IMR-90 (cell line): Measurements from ENCODE around the gene MADD. TPM values are rescaled to one million over a fixed set of nuclear protein-coding genes. Genes with fewer than 3 reads are reported as not detected.

Experiments
- ATAC-seq: fragments of 200-7000 bp; cut with Tn5 transposase; 2 replicates; pipeline ENCODE4 v1.9.1; 2020; ENCODE audit warnings: low read depth, mild to moderate bottlenecking, moderate library complexity
- BruUV-seq: library from RNA; stranded (reverse); fragments of 400-500 nt; replicated peaks from 2 replicates; lab custom pipeline; 2021; lab: Mats Ljungman, UMichigan
- CTCF ChIA-PET: fragments of 300-600 bp; formaldehyde crosslinking; extraction: SDS; loops from one replicate; lab custom pipeline; 2021; ENCODE audit warnings: antibody characterized with exemption; lab: Yijun Ruan, JAX
- POLR2A ChIA-PET: fragments of 300-600 bp; sonication (Branson Sonifier 250); formaldehyde crosslinking; loops from one replicate; lab custom pipeline; 2022; ENCODE audit warnings: antibody characterized with exemption; ENCODE audit not compliant: unreplicated experiment; lab: Charles Lee
- DNase-seq: peaks from one replicate; pipeline ENCODE4 v3.0.0; 2013
- H2AFZ ChIP-seq: replicated peaks from 2 replicates; pipeline ENCODE3; 2013; ENCODE audit warnings: low read length, mild to moderate bottlenecking; ENCODE audit not compliant: poor library complexity
- H2AK5ac ChIP-seq: 2 replicates; pipeline ENCODE4 v1.6.1; 2013; ENCODE audit warnings: low read depth, low read length, inconsistent platforms
- H2AK9ac ChIP-seq: replicated peaks from 2 replicates; pipeline ENCODE3; 2013; ENCODE audit warnings: mild to moderate bottlenecking, low read depth, low read length, moderate library complexity; ENCODE audit not compliant: poor library complexity
- H2BK120ac ChIP-seq: 2 replicates; pipeline ENCODE4 v1.6.1; 2013; ENCODE audit warnings: low read depth, low read length, inconsistent platforms
- H2BK15ac ChIP-seq: 3 replicates; pipeline ENCODE4 v1.6.1; 2013; ENCODE audit warnings: low read depth, low read length, inconsistent platforms
- H2BK20ac ChIP-seq: 2 replicates; pipeline ENCODE4 v1.6.1; 2013; ENCODE audit warnings: low read depth, mild to moderate bottlenecking, inconsistent platforms, low read length, moderate library complexity
- H2BK5ac ChIP-seq: 2 replicates; pipeline ENCODE4 v1.6.1; 2013; ENCODE audit warnings: mild to moderate bottlenecking, low read depth, low read length, inconsistent platforms; ENCODE audit not compliant: poor library complexity, severe bottlenecking
- H3K14ac ChIP-seq: replicated peaks from 2 replicates; pipeline ENCODE4 v1.6.1; 2013; ENCODE audit warnings: low read depth, low read length, inconsistent platforms
- H3K18ac ChIP-seq: 2 replicates; pipeline ENCODE4 v1.6.1; 2013; ENCODE audit warnings: low read depth, low read length, control low read depth
- H3K23ac ChIP-seq: 2 replicates; pipeline ENCODE4 v1.6.1; 2013; ENCODE audit warnings: low read depth, low read length, inconsistent platforms
- H3K27ac ChIP-seq: 2 replicates; pipeline ENCODE4 v1.5.1; 2013; ENCODE audit warnings: mild to moderate bottlenecking, control low read depth, low read length; ENCODE audit not compliant: insufficient read depth
- H3K27me3 ChIP-seq: 2 replicates; pipeline ENCODE4 v1.6.1; 2013; ENCODE audit warnings: low read length; ENCODE audit not compliant: control insufficient read depth, insufficient read depth
- H3K36me3 ChIP-seq: 2 replicates; pipeline ENCODE4 v1.6.1; 2013; ENCODE audit warnings: low read length, mixed read lengths; ENCODE audit not compliant: control insufficient read depth, insufficient read depth
- H3K4ac ChIP-seq: 2 replicates; pipeline ENCODE4 v1.6.1; 2013; ENCODE audit warnings: low read depth, low read length, inconsistent platforms
- H3K4me1 ChIP-seq: 2 replicates; pipeline ENCODE4 v1.6.1; 2013; ENCODE audit warnings: low read length, mixed read lengths; ENCODE audit not compliant: control insufficient read depth, insufficient read depth
- H3K4me2 ChIP-seq: 2 replicates; pipeline ENCODE4 v1.6.1; 2013; ENCODE audit warnings: low read depth, mild to moderate bottlenecking, control low read depth, low read length, moderate library complexity
- H3K4me3 ChIP-seq: 2 replicates; pipeline ENCODE4 v1.5.1; 2013; ENCODE audit warnings: low read depth, mild to moderate bottlenecking, control low read depth, low read length, moderate library complexity; ENCODE audit not compliant: insufficient read depth
- H3K56ac ChIP-seq: 2 replicates; pipeline ENCODE4 v1.6.1; 2013; ENCODE audit warnings: low read length, inconsistent platforms; ENCODE audit not compliant: insufficient read depth; ENCODE audit errors: extremely low read depth
- H3K79me1 ChIP-seq, 2 experiments: 2 replicates each; pipeline ENCODE4 v1.6.1; 2013; ENCODE audit warnings: low read length in 2 of 2, inconsistent platforms in 1 of 2, low read depth in 1 of 2
- H3K9ac ChIP-seq: 2 replicates; pipeline ENCODE4 v1.6.1; 2013; ENCODE audit warnings: low read depth, low read length, control low read depth
- H3K9me1 ChIP-seq: 2 replicates; pipeline ENCODE4 v1.6.1; 2013; ENCODE audit warnings: low read length, inconsistent platforms; ENCODE audit not compliant: insufficient read depth
- H3K9me3 ChIP-seq: 2 replicates; pipeline ENCODE4 v1.6.1; 2013; ENCODE audit warnings: low read length; ENCODE audit not compliant: control insufficient read depth, insufficient read depth
- H4K20me1 ChIP-seq: 2 replicates; pipeline ENCODE4 v1.6.1; 2013; ENCODE audit warnings: low read length, inconsistent platforms; ENCODE audit not compliant: insufficient read depth
- H4K5ac ChIP-seq: 2 replicates; pipeline ENCODE4 v1.6.1; 2013; ENCODE audit warnings: mild to moderate bottlenecking, low read depth, low read length, control low read depth
- H4K8ac ChIP-seq, 2 experiments: 2 replicates each; pipeline ENCODE4 v1.6.1; 2013; ENCODE audit warnings: low read depth in 2 of 2, low read length in 2 of 2, control low read depth in 1 of 2, inconsistent platforms in 1 of 2
- H4K91ac ChIP-seq: 2 replicates; pipeline ENCODE4 v1.6.1; 2013; ENCODE audit warnings: low read depth, low read length, inconsistent platforms; ENCODE audit not compliant: insufficient read depth
- CEBPB ChIP-seq: IDR thresholded peaks from 2 replicates; pipeline ENCODE4 v1.6.1; 2012; ENCODE audit warnings: low read depth, low read length, improper control_type of control experiment
- CHD1 ChIP-seq: IDR thresholded peaks from 2 replicates; pipeline ENCODE4 v1.6.1; 2012; ENCODE audit warnings: low read depth, low read length, improper control_type of control experiment
- CTCF ChIP-seq: conservative IDR thresholded peaks from 2 replicates; pipeline ENCODE4 v1.5.1; 2012; ENCODE audit warnings: mild to moderate bottlenecking, low read depth, low read length, improper control_type of control experiment
- ELK1 ChIP-seq: fragments of 150-350 bp; IDR thresholded peaks from 2 replicates; pipeline ENCODE4 v1.6.1; 2016; ENCODE audit warnings: low read depth, mild to moderate bottlenecking, low read length, moderate library complexity, borderline replicate concordance
- FOS ChIP-seq: fragments of 150-350 bp; IDR thresholded peaks from 2 replicates; pipeline ENCODE4 v1.6.1; 2016; ENCODE audit warnings: low read depth, low read length
- MAFK ChIP-seq: IDR thresholded peaks from 2 replicates; pipeline ENCODE4 v1.6.1; 2012; ENCODE audit warnings: low read depth, low read length, improper control_type of control experiment
- MAZ ChIP-seq: IDR thresholded peaks from 2 replicates; pipeline ENCODE4 v1.6.1; 2012; ENCODE audit warnings: low read depth, mild to moderate bottlenecking, low read length, improper control_type of control experiment, moderate library complexity, borderline replicate concordance
- MXI1 ChIP-seq: IDR thresholded peaks from 2 replicates; pipeline ENCODE4 v1.6.1; 2012; ENCODE audit warnings: low read depth, mild to moderate bottlenecking, low read length, moderate library complexity, borderline replicate concordance
- NFE2L2 ChIP-seq: fragments of 150-350 bp; IDR thresholded peaks from 2 replicates; pipeline ENCODE4 v1.6.1; 2016; ENCODE audit warnings: low read depth, mild to moderate bottlenecking, low read length
- POLR2A ChIP-seq: IDR thresholded peaks from 2 replicates; pipeline ENCODE4 v1.6.1; 2012; ENCODE audit warnings: mild to moderate bottlenecking, low read depth, low read length
- RAD21 ChIP-seq: IDR thresholded peaks from 2 replicates; pipeline ENCODE4 v1.6.1; 2012; ENCODE audit warnings: low read length, improper control_type of control experiment
- RCOR1 ChIP-seq: IDR thresholded peaks from 2 replicates; pipeline ENCODE4 v1.6.1; 2012; ENCODE audit warnings: mild to moderate bottlenecking, low read length, improper control_type of control experiment; ENCODE audit not compliant: insufficient replicate concordance
- RFX5 ChIP-seq: IDR thresholded peaks from 2 replicates; pipeline ENCODE4 v1.8.0; 2012; ENCODE audit warnings: low read depth, mild to moderate bottlenecking, low read length, moderate library complexity
- SMC3 ChIP-seq: fragments of 150-350 bp; IDR thresholded peaks from 2 replicates; pipeline ENCODE4 v1.6.1; 2016; ENCODE audit warnings: low read depth, mild to moderate bottlenecking, antibody characterized with exemption, low read length, moderate library complexity
- USF2 ChIP-seq: fragments of 150-350 bp; IDR thresholded peaks from 2 replicates; pipeline ENCODE4 v1.6.1; 2017; ENCODE audit warnings: mild to moderate bottlenecking, antibody characterized with exemption, low read length, low read depth
- WGBS, 2 experiments: methylation state at CpG; one replicate each; pipeline versions ENCODE4 v1.1.5 to v1.1.7; 2013; ENCODE audit warnings: missing lambda C conversion rate in 2 of 2; ENCODE audit not compliant: insufficient read length in 1 of 2; ENCODE audit errors: extremely low coverage in 2 of 2; 5-methylcytosine and 5-hydroxymethylcytosine counted together
- dilution Hi-C: fragments of 300-500 bp; cut with HindIII; formaldehyde crosslinking; loops from one replicate; pipeline ENCODE4 v1.14.3; 2018; ENCODE audit warnings: low sequenced_read_pairs; ENCODE audit not compliant: unreplicated experiment
- in situ Hi-C: fragments of 300-500 bp; cut with MboI; formaldehyde crosslinking; loops from 3 replicates; pipeline ENCODE4 v1.14.3; 2019; ENCODE audit warnings: low sequenced_read_pairs, inconsistent platforms, mixed read lengths
- intact Hi-C: fragments of 100-400 bp; cut with micrococcal nuclease; formaldehyde crosslinking; loops from 2 replicates; pipeline ENCODE4 v1.10.0; 2022
- polyA plus RNA-seq, 3 experiments: library from polyadenylated mRNA; depleted of rRNA; stranded (reverse); fragments of >200 nt; gene quantifications; 2 replicates each; pipeline ENCODE4 v1.2.3, GENCODE V29; 2012; ENCODE audit warnings: low replicate concordance in 1 of 3
- total RNA-seq: library from RNA; depleted of rRNA; stranded (reverse); fragments of >200 nt; gene quantifications from 2 replicates; pipeline ENCODE4 v1.2.3, GENCODE V29; 2012

Gene MADD
- total and polyA plus RNA-seq, 2 of the 4 experiments (the other 2 are of a cell fraction): 13.3 to 16.4 TPM

GRCh38 chr11:47361419-47361818, 91.5 kb downstream of the MADD start:
- no peak overlapping the region for H3K14ac ChIP-seq
- H3K9ac ChIP-seq: no peak overlapping the region
- ChIA-PET POLR2A (no interaction called here), CTCF (no interaction called here)
- no peak overlapping the region for H3K56ac ChIP-seq
- DNase-seq (no peak), ATAC-seq (no peak)
- no peaks in the 10 kb centered on the region for H4K20me1 ChIP-seq
- intact Hi-C loops: no loop called here
- H4K91ac ChIP-seq: no peak overlapping the region
- H3K23ac ChIP-seq: no peak overlapping the region
- H2AK5ac ChIP-seq: no peak overlapping the region
- TF ChIP-seq MAZ: no peak
- no peak for TF ChIP-seq MAFK
- TF ChIP-seq SMC3: no peak
- TF ChIP-seq RCOR1: no peak
- no peak for TF ChIP-seq CTCF
- TF ChIP-seq POLR2A: no peak
- no peak for TF ChIP-seq RFX5
- TF ChIP-seq CHD1: no peak
- no peak for TF ChIP-seq NFE2L2
- no peak for TF ChIP-seq CEBPB
- TF ChIP-seq RAD21: no peak
- TF ChIP-seq USF2: no peak
- no peak for TF ChIP-seq MXI1
- no peak for TF ChIP-seq FOS
- no peak for TF ChIP-seq ELK1
- no peak overlapping the region for H3K27ac ChIP-seq
- H3K4me2 ChIP-seq: no peak overlapping the region
- no TSS peak for BruUV-seq
- in situ Hi-C loops: loop anchor here (25.0 kb wide), 1 partner anchor 474 kb away; no protein-coding TSS in a partner anchor
- H3K4me1 ChIP-seq: no peaks in the 10 kb centered on the region
- no peak overlapping the region for H2AK9ac ChIP-seq
- peaks cover 10% of the 10 kb centered on the region for H3K9me1 ChIP-seq
- H2BK5ac ChIP-seq: no peak overlapping the region
- no peak overlapping the region for H2BK15ac ChIP-seq
- no peaks in the 10 kb centered on the region for H3K9me3 ChIP-seq
- H2AFZ ChIP-seq: no peak overlapping the region
- no peaks in the 10 kb centered on the region for H3K79me1 ChIP-seq
- WGBS, 2 experiments: 76% methylated on average over 7 of the region's 13 CpGs; no CpG with 5 or more reads in 1 of the 2 experiments
- H3K4me3 ChIP-seq: no peak overlapping the region
- H3K4ac ChIP-seq: no peak overlapping the region
- peaks cover 12% of the 10 kb centered on the region for H3K27me3 ChIP-seq
- no peak overlapping the region for H2BK20ac ChIP-seq
- no peaks in the 10 kb centered on the region for H3K36me3 ChIP-seq
- dilution Hi-C loops: no loop called here
- no peak overlapping the region for H3K18ac ChIP-seq
- no peak overlapping the region for H2BK120ac ChIP-seq
- H4K5ac ChIP-seq: no peak overlapping the region
- H4K8ac ChIP-seq: no peak overlapping the region
